Stimulated activated CD4-positive, alpha-beta T cell treated with anti-CD3 and anti-CD28 coated beads, Interleukin-15, amount 100 ng/mL, for 48 hours (primary cell): ENCODE data around the gene CLASP1.
"Not testable (repeated sequence)": the region's sequence is repeated elsewhere in the genome, so short reads cannot be mapped to it uniquely, and the experiment has no call there.

ENCODE experiments used
- DNase-seq, 2 donors: peaks; one replicate each; pipeline ENCODE4 v3.0.0-alpha.2; 2020; ENCODE audit warnings: low read depth in 2 of 2

Gene CLASP1

DNA sequence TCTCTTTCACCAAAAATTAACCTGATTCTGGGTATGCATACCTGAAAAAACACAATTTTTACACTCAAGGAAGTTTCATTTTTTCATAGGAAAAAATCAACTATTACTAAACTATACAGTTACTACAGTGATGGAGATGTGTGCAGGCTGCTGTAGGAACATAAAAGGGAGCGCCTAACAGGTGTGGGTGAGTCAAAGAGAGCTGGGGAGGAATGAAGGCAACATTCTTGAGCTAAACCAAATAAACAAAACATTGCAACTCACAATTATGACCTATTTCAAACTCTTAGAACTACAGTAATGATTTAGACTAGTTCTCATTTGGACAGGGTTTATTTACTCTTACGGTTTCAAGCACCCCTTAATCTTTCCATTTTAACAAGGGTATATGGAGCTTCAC lies 13.4 kb upstream of the CLASP1 start:
- DNase-seq = no peak

DNA sequence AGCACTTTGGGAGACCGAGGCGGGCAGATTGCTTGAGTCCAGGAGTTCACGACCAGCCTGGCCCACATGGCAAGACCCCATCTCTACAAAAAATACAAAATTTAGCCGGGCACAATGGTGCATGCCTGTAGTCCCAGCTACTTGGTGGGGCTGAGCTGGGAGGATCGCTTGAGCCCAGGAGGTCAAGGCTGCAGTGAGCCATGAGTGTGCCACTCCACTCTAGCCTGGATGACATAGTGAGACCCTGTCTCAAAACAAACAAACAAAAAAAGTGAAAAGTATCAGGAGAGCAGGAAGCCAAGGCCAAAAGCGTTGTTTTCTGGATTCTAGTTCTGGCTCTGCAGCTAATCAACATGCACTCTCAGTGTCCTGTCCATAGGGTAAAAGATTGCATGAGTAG lies 10.7 kb upstream of the CLASP1 start:
- no peak for DNase-seq

DNA sequence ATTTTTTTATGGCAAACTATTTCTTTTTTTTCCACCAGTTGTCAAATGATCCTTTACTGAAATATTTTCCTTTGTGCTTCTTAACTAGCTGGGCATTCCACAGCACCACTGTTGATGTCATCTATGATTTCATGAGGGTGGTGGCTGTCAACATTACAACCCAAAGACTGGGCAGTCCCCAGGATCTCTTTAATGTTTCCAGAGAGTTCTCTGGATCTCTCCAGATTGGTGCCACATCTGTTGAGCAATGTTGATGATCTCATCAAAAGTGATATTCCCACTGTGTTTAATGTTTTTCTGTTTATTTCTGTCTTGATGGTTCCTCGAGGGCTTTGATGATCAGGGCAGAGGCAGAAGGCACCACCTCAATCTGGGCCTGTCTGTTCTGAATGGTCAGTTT lies 9.1 kb upstream of the CLASP1 start:
- DNase-seq = not testable (repeated sequence)

DNA sequence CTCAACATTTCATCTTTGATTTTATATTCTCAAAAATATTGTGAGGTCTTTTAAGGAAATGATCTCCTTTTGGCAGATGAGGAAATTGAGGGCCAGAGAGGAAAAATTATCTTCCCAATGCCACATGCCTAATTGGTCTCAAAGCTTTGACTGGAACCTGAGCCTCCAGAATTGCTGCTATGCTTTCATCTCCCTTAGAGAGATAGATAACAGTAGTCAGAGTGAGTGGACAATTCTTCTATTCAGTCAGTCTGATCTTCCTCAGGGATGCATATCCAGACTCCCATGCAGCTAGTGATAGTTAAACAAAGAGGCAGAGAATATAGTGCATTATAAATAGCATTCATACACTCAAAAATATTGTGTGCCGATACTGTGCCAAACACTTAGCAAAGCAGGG lies 3.8 kb upstream of the CLASP1 start:
- no peak for DNase-seq

DNA sequence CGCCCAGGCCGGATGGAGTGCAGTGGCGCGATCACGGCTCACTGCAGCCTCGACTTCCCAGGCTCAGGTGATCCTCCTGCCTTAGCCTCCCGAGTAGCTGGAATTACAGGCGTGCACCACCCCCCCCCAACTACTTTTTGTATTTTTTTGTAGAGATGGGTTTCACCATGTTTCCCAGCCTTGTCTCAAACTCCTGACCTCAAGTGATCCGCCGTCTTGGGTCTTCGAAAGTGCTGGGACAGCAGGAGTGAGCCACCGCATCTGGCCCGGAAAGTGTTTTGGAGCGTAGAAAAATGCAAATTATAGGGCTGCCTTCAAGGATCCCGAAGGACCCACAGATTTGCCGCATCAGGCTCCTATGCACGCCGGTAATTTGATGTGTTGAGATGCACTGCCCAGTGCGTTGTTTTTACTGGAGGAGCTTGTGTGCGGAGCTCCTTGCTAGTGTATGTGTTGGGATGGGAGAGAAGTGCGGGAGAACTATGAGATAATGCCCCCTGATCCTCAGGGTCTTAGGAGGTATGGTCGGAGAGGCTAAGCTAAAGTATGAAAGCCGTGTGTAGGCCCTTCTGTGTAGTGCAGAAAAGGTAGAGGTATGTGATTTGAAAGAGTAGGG lies 1.2 kb upstream of the CLASP1 start:
- peak; percentile 4 to 8 for DNase-seq

DNA sequence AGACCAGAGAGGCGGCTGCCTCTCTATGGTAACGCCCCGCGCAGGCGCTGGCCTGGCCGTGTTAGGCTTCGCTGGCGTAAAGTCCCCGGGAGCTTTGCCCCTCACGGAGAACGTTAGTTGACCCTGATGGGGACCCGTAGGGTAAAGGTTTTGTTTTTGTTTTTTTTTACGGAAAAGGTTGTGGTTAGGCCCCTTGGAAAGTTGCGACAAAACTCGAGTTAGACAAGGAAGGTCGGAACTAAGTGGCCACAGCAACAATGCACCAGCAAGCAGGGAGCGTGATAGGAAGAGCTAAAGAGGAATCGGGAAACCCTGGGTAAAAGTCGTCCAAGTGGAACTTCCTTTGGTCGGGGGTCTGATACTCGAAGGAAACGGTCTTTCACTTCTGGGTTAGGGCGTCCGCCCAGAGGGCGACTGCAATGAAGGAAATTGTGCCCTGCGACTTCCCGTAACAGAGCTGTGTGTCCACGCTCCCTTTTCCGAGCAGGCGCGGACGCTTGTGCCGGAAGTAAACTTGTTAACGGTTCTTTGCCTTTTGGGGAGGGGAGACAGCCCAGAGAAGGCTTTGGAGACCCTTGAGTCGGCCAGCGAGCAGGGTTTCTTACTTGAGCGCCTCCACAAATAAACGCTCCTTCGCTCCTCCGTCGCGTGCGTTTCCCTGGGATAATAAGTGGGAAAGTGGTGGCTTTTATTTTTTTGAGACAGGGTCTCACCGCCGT lies 493 bp upstream of the CLASP1 start:
- DNase-seq = peak; percentile 94 to 95

DNA sequence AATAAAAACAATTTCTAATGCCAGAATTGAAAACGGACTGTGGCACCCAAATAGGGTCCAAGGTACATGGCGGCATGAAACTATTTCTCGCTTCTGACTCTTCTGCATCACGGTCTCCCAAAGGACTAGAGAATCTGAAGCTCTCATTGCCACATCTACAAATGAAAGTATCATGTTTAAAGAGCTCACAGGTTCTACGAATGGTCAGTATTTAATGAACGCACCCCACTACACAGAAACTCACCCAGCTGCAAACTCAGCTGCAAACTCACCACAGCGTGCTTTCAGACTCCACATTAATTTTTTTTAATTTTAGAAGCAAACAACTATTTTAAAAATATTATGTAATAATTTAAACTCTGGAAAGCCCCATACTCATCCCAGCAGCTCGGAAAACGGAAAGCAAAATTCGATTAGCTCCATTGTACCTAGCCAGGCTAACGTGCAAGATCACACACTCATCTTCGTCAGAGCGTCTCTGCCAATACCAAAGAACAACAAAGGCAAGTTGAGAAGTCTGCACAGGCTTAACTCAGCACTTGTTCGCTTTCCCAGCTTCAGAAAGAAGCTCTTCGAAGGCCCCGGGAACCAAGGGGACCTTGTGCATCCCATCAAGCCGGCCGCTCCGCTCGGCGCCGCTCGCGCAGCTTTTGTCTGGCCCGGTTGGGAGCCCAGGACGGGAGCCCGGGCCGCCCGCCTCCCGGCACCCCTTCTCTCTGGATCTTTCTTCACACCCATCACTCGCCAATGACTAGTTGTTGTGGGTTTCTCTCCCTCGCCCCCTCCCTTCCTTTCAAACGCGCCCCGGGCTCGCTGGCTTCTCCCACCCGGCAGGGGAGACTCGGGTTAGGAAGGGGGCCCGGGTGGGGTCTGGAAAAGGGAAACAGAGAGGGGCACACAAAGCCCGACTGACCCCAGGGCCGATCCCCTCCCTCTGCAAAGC lies 785 bp downstream of the CLASP1 start:
- DNase-seq = peak; percentile 11 to 32

DNA sequence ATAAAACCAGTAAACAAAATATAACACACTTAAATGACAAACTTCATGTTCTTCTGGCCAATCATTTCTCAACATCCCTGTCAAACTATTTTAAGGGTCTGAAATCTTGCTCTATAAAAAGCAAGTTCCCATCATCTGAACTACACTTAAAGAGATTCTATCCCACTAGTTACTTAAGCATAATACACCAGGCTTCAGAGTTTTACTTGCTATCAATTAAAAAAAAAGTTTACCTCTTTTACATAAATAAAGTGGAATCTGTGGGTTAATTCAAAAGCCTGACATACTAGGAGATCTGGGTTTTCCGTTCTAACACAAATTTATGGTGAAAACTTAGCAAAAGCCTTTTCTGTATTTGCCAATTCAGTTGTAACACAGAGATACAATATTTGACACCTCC lies 1.9 kb downstream of the CLASP1 start:
- no peak for DNase-seq

DNA sequence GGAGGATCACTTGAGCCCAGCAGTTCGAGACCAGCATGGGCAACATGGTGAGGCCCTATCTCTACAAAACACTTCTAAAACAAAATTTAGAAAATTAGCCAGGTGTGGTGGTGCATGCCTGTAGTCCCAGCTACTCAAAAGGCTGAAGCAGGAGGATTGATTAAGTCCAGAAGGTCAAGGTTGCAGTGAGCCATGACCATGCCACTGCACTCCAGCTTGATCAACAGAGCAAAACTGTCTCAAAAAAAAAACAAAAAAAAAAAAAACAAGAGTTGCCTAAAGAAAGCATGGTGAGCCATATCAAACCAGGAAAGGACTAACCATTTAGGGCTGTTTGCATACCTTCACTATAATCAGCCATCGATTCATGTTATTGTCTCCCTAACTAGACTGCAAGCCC lies 4.5 kb downstream of the CLASP1 start:
- DNase-seq = no peak

DNA sequence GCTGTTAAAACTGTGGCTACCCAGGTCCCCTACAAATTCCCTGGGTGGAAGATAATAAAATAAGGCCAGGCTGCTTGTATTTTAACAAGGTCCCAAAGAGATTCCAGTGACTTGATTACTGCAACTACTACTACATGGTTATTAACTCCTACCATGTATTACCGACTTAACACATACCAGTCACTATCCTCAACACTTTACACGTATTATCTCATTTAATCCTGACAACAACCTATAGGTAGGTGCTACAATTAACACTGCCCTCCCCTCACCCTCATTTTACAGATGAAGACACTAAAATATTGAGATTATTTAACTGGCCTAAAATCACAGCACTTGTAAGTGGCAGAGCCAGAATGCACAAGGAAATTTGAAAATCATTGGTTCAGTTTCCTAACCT lies 5.4 kb downstream of the CLASP1 start:
- no peak for DNase-seq

DNA sequence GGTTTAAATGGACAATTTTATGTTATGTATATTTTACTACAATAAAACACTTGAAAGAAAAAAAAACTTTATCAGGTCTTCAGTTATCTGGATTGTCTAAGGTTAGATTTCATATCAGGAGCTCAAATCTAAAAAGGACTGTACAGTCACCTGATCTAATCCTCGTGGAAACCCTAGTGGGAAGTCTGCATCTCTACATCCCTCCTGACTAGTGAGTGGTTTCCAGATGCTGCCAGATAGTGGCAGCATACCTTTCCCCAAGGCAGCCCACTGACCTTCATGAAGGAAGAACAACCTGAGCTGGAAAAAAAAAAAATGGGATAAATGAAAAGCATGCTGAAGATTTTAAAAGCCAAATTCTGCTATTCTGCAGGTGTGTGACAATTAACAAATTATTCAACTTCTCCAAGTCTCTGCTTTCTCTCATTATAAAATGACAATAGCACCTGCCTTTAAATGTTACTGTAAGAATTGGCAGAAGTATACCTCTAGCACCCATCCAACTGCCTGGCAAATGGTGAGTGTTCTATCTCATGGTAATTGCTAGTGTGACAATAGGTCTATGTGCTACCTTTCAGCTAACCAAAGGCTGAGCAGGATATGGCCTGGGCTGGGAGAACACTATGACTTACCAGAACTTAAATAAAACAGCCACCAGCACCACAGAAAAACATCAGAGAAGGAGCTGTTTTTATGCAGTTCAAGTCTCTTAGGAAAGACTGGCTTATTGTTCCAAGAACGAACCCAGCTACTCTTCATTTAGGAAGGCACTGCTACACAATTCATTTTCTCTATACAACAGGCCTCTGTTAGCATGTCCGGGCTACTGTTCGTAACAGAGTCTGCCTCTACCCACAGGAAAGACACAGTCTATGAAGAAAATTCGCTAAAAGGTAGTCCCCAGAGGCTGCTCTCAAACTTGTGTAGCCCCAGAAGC lies 8.6 kb downstream of the CLASP1 start:
- DNase-seq = no peak

DNA sequence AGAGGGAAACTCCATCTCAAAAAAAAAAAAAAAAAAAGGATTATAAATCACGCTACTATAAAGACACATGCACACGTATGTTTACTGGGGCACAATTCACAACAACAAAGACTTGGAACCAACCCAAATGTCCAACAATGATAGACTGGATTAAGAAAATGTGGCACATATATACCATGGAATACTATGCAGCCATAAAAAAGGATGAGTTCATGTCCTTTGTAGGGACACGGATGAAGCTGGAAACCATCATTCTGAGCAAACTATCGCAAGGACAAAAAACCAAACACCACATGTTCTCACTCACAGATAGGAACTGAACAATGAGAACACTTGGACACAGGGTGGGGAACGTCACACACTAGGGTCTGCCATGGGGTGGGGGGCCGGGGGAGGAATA lies 9.4 kb downstream of the CLASP1 start:
- DNase-seq = not testable (repeated sequence)

DNA sequence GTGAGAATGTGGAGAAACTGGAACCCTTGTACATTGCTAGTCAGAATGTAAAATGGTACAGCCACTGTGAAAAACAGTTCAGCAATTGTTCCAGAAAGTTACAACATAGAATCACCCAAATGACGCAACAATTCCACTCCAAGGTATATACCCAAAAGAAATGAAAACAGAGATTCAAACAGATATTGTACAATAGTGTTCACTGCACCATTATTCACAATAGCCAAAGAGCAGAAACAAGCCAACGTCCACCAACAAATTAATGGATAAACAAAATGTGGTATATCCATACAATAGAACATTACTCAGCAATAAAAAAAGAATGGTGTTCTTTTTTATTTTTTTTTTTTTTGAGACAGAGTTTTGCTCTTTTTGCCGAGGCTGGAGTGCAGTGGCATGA lies 10.9 kb downstream of the CLASP1 start:
- DNase-seq = no peak

DNA sequence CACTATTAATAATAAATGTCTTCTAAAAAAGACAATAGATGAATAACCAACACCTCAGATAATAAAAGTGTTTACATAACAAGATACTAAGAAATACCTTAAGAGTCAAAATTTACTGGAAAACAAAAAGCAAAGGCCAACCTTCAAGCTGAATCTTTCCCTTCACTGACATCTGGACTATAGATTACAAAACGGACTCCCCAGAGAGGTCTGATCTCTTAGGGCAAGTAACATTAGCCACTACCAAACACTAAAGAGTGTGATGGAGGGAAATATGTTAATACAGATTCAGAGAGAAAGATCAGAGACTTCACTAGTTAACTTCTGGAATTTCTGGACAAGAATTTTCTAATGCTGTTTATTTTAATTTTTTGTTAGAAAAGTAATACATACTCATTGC lies 13.9 kb downstream of the CLASP1 start:
- no peak for DNase-seq

DNA sequence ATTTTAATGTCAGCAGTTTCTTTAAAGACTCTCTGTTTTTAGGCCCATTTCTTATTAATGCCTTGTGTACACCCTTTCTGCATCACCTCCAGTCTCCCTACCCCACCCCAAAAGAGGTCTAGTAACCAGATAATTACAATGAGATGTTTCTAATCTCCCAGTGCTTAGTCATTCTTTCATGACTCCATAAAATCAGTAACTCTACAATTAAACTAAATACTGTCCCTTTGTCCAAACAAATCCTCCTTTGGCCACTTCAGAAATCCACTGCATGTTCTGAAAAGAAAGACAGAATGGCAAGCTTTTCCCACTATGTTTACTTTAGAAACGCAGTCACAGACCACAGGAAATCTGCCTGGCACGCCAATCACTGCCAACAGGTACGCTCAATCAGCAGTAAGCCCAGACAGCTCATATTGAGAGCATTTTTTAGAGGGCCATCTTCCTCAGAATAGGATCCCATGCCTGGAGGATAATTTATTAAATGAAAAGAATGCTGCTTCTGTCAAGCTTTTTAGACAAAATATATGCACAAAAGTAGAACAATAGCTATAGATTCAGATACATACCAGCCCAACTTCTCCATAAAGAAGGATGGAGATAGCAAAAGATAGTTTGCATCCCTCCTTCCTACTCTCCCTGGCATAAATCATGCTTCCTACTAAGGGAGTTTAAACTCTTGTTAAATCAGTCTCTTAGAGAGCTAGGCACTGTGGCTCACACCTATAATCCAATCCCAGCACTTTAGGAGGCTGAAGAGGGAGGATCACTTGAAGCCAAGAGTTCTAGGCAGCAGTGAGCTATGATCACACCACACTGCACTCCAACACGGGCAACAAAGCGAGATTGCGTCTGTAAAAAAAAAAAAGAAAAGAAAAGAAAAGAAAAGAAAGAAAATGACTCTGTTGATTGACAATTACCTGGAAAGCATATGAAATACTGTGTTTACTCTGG lies 14.6 kb downstream of the CLASP1 start:
- no peak for DNase-seq

DNA sequence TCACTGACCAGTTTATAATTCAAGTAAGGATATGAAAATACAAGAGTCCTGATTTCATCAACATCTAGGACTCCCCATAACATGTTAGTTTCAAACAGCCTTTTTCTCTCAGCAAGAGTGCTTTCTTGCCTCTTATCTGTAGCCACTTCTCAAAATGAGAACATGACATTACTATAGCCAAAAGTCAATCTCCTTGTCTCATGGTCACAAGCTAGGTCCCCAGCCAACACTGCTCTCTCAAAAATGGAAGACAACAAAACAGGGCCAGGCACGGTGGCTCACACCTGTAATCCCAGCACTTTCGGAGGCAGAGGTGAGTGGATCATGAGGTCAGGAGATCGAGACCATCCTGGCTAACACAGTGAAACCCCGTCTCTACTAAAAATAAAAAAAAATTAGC lies 15.8 kb downstream of the CLASP1 start:
- no peak for DNase-seq

DNA sequence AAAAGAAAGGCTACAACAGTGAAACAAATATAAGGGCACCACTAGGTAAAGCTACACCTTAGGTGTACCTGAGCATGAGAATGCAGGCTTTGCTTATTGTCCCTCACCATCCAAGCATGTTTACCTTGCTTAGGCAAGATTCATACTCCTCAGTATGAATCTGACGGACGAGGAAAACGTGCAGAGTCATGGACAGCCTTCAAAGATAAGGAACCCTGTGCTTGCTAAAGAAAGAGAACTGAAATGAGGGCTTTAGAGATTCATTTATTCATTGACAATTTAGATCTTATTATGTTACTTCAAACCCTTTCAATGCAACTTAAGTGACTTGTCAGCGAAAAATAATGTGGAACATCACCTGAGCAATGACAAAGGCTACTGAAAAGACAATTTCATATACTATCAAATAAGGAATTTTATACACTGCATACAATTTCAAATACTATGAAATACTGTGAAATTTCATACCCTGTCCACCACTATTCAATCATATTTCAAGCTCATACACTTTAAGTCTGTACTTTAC lies 21.7 kb downstream of the CLASP1 start:
- no peak for DNase-seq

DNA sequence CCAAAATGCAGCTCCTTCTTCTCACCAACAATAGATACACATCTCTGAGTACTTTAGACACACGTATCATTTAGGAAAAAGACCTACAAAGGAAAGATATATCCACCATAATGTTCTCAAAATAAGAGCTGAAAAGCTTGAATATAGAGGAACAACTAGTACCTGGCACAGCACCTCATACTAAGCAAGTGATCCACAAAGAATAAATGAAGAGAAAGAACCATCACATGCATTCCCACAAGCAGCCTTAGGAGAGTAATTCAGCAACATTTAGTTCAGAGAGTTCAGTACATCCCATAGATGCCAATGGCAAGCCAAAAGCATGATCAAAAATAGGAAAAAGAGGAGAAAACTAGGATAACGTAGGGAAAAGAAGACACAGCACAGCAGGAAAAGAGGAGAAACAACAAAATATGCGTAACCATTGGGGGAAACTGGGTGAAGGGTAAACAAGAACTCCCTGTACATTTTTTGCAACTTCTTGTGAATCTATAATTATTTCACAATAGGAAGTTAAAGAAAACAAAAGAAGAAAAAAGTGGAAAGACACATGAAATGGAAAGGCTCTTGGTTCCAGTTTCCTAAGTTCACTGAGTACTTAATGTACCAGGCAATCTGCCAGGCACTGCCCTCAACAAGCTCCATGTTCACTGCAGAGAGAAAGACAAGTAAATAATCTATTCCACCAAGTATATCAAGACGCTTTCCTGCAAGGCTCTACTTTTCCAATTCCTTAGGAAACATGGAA lies 22.3 kb downstream of the CLASP1 start:
- no peak for DNase-seq

DNA sequence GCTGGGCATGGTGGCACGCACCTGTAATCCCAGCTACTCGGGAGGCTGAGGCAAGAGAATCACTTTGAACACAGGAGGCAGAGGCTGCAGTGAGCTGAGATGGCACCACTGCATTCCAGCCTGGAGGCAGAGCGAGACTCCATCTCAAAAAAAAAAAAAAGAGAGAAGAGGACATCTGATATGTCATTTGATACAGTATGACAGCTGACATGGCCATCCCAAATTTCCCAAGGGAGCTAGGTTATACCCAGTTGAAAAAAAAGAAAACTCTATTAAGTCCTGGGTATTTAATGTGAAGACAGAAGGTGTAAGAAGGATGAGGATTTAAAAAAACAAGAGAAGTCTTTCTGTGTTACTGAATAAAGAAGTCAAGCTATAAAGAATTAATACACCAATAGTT lies 23.3 kb downstream of the CLASP1 start:
- no peak for DNase-seq
